K562 (cell line): Measurements from ENCODE around the gene LRP1. TPM values are rescaled to one million over a fixed set of nuclear protein-coding genes. Genes with fewer than 3 reads are reported as not detected.

Experiments
- ATF3 ChIP-seq, 2 experiments: fragments of 450-650 bp in 1 of 2; sonication (generic) in 1 of 2; formaldehyde crosslinking in 1 of 2; IDR thresholded peaks in 1 of 2; conservative IDR thresholded peaks in 1 of 2; 2 replicates each; pipeline versions ENCODE4 v1.6.1 to v1.8.1; 2016 to 2023; ENCODE audit warnings: mild to moderate bottlenecking in 2 of 2, moderate library complexity in 2 of 2, inconsistent platforms in 1 of 2, missing genetic modification reagents in 1 of 2
- FOSL1 ChIP-seq: fragments of 200-800 bp; sonication (Bioruptor generic); conservative IDR thresholded peaks from 2 replicates; pipeline ENCODE4 v1.6.1; 2016; ENCODE audit warnings: missing genetic modification characterization, missing compliant biosample characterization
- LARP7 ChIP-seq: fragments of 450-650 bp; IDR thresholded peaks from 2 replicates; pipeline ENCODE4 v1.6.1; 2016
- MED1 ChIP-seq: sonication (generic); formaldehyde crosslinking; IDR thresholded peaks from 2 replicates; pipeline ENCODE4 v1.8.1; 2023; ENCODE audit warnings: missing genetic modification reagents, borderline replicate concordance
- MGA ChIP-seq: fragments of 450-650 bp; IDR thresholded peaks from 2 replicates; pipeline ENCODE4 v1.6.1; 2016; ENCODE audit warnings: mild to moderate bottlenecking, moderate library complexity
- NFYB ChIP-seq: IDR thresholded peaks from 2 replicates; pipeline ENCODE4 v1.6.1; 2011; ENCODE audit warnings: mild to moderate bottlenecking, moderate library complexity; ENCODE audit not compliant: insufficient read length; ENCODE audit errors: extremely low read depth
- TCF7 ChIP-seq: sonication (generic); IDR thresholded peaks from 2 replicates; pipeline ENCODE4 v1.6.1; 2016; ENCODE audit warnings: antibody characterized with exemption, borderline replicate concordance
- ZNF354B ChIP-seq: fragments of 250-450 bp; sonication (Bioruptor Pico); IDR thresholded peaks from 2 replicates; pipeline ENCODE4 v1.4.0; 2020
- ZNF644 ChIP-seq: fragments of 200-800 bp; sonication (Bioruptor generic); IDR thresholded peaks from 2 replicates; pipeline ENCODE4 v1.6.1; 2016; ENCODE audit warnings: low read depth, missing genetic modification characterization, missing compliant biosample characterization
- polyA plus RNA-seq, 8 experiments: library from polyadenylated mRNA; depleted of rRNA in 4 of 8; stranded (reverse) in 5 of 8; unstranded in 3 of 8; fragments of >200 nt; fragmentation: Nextera tagmentation in 2 of 8; fragmentation: Illumina TruSeq in 1 of 8; extraction: Ambion mirVana in 2 of 8; extraction: Trizol in 1 of 8; gene quantifications; 2 replicates each; pipeline versions ENCODE4 v1.2.1 to v1.2.3, GENCODE V29; 2011 to 2014; ENCODE audit warnings: inconsistent platforms in 1 of 8, missing spikeins in 1 of 8
- total RNA-seq, 7 experiments: library from RNA; depleted of rRNA in 6 of 7; stranded (reverse); fragments of >200 nt in 6 of 7; fragmentation: Illumina TruSeq in 2 of 7; extraction: Trizol in 2 of 7; gene quantifications; 2 replicates each; pipeline versions ENCODE4 v1.2.1 to v1.2.3, GENCODE V29; 2011 to 2021; ENCODE audit warnings: low replicate concordance in 1 of 7
- TF ChIP-seq, protein P1 (sequence below): fragments of 250-450 bp; sonication (Bioruptor Pico); IDR thresholded peaks from 2 replicates; pipeline ENCODE4 v1.5.0; 2021; ENCODE audit warnings: mild to moderate bottlenecking, moderate library complexity

Gene LRP1
- total and polyA plus RNA-seq, 9 of the 15 experiments (the other 6 are each of a cell fraction or from before 2014, with no cell fraction given): 0.04 to 0.64 (median 0.19) TPM; not detected in 2

DNA sequence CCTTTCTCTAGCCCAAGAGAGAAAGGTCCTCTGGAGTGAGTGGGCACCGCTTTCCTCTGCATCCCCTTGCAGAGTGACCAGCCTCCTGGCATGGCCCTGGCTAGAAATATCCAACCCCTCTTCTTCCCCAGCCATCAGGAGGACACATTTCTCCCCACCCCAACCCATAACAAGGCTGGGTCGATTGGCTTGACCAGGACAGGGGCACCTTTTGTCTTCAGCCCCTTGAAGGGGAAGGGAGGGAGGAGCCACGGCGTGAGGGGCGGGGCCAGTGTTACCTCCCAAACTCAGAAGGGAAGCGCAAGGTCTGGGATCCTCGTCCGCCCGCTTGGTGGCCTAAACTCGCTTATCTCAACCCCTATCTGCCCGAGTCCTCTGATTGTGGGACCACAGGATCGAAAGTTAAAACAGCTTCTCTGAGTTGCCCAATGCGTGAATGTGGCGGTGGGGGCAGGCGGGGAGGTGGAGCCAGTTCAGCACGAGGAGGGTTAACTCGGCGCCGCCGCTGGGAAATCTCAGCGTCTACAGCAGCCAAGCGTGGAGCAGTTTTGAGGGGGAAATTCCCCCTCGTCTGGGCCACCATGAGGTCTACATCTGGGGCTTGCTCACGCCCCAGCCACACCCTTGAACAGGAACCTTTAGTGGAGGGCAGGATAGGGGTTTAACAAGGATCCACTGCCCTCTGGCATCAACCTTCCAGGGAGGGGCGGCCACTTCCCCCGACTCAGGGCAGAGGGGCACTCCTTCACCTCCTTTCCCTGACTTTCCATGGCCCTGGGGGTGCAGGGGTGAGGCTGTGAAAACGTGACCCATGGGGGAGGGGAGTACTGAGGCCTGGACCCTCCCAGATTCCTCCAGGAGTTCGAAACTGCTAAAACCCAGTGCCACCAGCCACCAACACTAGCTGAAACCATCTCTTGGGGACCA is 17.9 kb upstream of the LRP1 start (continued):
- TF ChIP-seq MGA: peak; percentile 72
- TF ChIP-seq TCF7: no peak
- TF ChIP-seq ATF3 (IDR thresholded peaks at IDR 0.05): no peak
- TF ChIP-seq ATF3 (CRISPR knock-in tag; conservative IDR thresholded peaks at IDR 0.05): no peak
- no peak for TF ChIP-seq MED1 (CRISPR knock-in tag)
- no peak for TF ChIP-seq LARP7
- TF ChIP-seq NFYB: no peak
- TF ChIP-seq, protein P1, sequence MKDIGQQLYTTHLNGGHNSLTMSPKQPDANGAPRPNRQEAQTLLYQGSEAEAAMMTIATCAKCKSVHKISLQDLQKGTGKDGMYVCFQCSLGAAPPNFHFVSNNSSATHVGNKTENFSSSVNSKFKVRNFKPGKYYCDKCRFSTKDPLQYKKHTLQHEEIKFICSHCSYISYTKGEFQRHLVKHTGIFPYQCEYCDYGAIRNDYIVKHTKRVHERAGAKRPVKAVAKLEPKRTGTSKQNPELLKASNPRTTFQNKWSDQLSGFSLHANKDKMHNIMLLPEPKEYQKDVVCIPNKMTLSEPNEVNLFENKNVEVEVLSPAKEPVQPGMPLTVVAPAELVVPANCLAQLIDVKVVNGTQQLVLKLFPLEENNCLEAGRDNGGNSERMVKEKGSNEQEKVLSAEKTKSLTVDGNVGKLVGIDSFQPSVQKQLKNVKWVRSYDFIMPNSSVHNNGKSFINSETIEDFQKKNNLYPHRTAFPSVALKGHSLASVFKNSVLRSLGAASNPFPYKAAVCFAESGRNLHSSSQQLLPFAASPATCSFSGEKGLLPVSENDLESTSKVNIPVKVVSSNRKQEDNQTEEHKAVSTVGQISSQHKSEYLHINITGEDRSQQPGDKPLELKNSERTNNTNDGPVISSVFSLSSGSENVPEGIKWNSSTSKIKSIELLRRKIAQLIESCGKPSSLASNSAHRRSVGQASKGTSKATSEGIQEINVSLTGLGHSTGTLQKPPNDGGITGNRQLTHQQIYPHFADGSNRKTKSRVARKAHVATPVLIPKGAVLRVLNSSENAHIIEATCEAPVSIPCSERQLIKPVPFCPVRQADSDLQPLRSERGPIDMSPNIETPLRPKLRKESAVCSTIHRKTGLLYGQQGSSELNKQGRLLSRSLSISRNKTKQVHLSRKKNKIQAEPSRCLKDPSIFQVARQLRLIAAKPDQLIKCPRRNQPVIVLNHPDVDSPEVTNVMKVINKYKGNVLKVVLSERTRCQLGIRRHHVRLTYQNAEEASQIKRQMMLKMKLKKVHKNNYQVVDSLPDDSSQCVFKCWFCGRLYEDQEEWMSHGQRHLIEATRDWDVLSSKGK (CRISPR knock-in tag): no peak
- no peak for TF ChIP-seq ZNF354B
- TF ChIP-seq ZNF644: no peak
- no peak for TF ChIP-seq FOSL1 (tag)
